ENCODE data around the gene LAMA2. TPM values are rescaled to one million over a fixed set of nuclear protein-coding genes. Genes with fewer than 3 reads are reported as not detected.

LAMA2 gene
- total RNA-seq, 2 donors from 2014 or later = 3.6 to 7.5 TPM

GRCh38 chr6:129183187-129183591, 300.3 kb downstream of the LAMA2 start:
- Histone ChIP-seq H3K4me3 (no peak overlapping the region), H3K4me1 (no peaks in the 10 kb centered on the region), H3K27ac (no peak overlapping the region), H3K9me3 (no peaks in the 10 kb centered on the region), H3K36me3 (no peaks in the 10 kb centered on the region), H3K9ac (ENCODE audit: low read depth in 2 of 2, low read length in 2 of 2) (no peak overlapping the region), H3K27me3 (no peaks in the 10 kb centered on the region)
- DNase-seq = no peak
- TF ChIP-seq, protein P1, sequence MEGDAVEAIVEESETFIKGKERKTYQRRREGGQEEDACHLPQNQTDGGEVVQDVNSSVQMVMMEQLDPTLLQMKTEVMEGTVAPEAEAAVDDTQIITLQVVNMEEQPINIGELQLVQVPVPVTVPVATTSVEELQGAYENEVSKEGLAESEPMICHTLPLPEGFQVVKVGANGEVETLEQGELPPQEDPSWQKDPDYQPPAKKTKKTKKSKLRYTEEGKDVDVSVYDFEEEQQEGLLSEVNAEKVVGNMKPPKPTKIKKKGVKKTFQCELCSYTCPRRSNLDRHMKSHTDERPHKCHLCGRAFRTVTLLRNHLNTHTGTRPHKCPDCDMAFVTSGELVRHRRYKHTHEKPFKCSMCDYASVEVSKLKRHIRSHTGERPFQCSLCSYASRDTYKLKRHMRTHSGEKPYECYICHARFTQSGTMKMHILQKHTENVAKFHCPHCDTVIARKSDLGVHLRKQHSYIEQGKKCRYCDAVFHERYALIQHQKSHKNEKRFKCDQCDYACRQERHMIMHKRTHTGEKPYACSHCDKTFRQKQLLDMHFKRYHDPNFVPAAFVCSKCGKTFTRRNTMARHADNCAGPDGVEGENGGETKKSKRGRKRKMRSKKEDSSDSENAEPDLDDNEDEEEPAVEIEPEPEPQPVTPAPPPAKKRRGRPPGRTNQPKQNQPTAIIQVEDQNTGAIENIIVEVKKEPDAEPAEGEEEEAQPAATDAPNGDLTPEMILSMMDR (IDR thresholded peaks at IDR 0.05) = no peak
- intact Hi-C loops (cut with DNase I) = no loop called here

DNA sequence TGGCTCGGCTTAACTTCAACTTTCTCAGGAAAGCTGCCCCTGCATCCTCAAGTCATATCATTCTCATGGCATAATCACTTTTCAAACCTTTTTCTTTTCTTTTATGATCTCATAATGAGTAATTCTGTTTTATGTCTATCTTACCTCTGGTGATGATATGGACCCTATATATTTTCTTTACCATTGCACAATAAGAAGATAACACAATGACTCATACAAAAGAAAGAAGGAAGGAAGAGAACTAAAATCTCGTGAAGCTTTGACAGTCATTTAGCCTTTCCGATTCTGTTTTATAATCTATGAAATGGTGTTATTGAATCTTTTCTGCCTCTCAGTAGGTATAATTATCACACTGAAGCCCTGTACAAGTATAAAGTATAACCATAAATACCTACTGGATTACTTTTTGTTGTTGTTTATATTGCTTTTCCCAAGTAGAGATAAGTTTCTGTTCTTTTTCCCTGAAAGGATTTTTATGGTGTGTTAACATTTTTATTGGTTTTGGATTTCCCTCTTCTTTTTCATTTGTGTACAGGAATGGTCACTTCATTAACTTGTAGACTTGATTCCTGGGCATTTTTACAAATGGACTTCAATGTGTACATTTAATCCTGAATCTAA, 300.9 kb downstream of the LAMA2 start:
- Histone ChIP-seq H3K27ac (no peak overlapping the region), H3K9me3 (no peaks in the 10 kb centered on the region), H3K4me1 (no peaks in the 10 kb centered on the region), H3K9ac (ENCODE audit: low read depth in 2 of 2, low read length in 2 of 2) (no peak overlapping the region), H3K4me3 (no peak overlapping the region), H3K27me3 (no peaks in the 10 kb centered on the region), H3K36me3 (no peaks in the 10 kb centered on the region)
- TF ChIP-seq, protein P1 (IDR thresholded peaks at IDR 0.05) = no peak
- DNase-seq = no peak
- intact Hi-C loops (cut with DNase I) = no loop called here

DNA sequence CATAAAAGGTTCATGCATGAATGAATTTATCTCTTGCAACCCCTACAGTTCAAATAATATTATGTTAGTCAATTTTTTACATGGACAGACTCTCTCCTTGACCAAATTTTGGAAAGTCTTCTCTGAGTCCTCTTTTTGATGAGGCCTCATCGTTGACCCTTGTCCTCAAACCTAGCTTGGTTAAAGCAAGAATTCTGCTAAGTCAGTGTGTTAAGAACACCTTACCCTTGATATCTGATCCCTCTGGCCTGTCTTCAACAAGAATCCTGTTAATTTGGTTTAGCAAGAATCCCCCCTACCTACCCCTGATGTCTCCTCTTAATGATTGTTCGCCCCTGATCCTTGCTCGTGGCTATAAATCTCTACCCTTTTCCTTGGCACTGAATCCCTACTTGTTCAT, 301.4 kb downstream of the LAMA2 start:
- no peak for DNase-seq
- Histone ChIP-seq H3K36me3 (no peaks in the 10 kb centered on the region), H3K4me3 (no peak overlapping the region), H3K27me3 (no peaks in the 10 kb centered on the region), H3K9ac (ENCODE audit: low read depth in 2 of 2, low read length in 2 of 2) (no peak overlapping the region), H3K4me1 (no peaks in the 10 kb centered on the region), H3K27ac (no peak overlapping the region), H3K9me3 (no peaks in the 10 kb centered on the region)
- intact Hi-C loops (cut with DNase I) = no loop called here
- TF ChIP-seq, protein P1 (IDR thresholded peaks at IDR 0.05) = no peak

DNA sequence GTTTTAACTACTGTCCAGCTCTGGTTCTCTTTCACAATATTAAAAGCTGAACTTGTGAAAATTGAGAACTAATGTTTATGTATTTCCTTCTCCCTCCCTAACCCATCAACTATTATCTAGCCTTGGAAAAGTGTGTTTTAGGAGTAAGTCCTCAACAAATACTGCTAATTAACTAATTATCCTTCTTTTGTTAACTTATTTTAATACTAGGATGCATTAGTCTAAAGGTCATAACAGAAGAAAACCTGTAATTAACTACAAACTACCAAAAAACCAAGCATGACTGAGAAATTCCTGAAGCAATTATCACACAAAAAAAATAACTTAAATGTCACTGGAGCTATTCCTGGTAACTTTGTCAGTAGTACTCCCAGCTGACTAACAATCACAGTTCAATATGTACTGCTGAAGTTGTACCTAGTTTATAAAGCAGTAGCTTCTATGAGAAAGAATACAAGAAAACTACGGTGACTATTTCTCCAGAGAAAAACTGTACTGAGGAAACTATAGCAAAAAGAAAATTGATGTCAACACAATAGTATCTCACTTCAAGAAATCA, 301.9 kb downstream of the LAMA2 start:
- Histone ChIP-seq H3K4me1 (no peaks in the 10 kb centered on the region), H3K9ac (ENCODE audit: low read depth in 2 of 2, low read length in 2 of 2) (no peak overlapping the region), H3K27ac (no peak overlapping the region), H3K27me3 (no peaks in the 10 kb centered on the region), H3K9me3 (no peaks in the 10 kb centered on the region), H3K4me3 (no peak overlapping the region), H3K36me3 (no peaks in the 10 kb centered on the region)
- DNase-seq = no peak
- TF ChIP-seq, protein P1 (IDR thresholded peaks at IDR 0.05) = no peak
- intact Hi-C loops (cut with DNase I) = no loop called here

GRCh38 chr6:129186988-129187387, 304.1 kb downstream of the LAMA2 start:
- Histone ChIP-seq H3K4me1 (no peaks in the 10 kb centered on the region), H3K9ac (ENCODE audit: low read depth in 2 of 2, low read length in 2 of 2) (no peak overlapping the region), H3K36me3 (no peaks in the 10 kb centered on the region), H3K9me3 (no peaks in the 10 kb centered on the region), H3K27me3 (no peaks in the 10 kb centered on the region), H3K27ac (no peak overlapping the region), H3K4me3 (no peak overlapping the region)
- TF ChIP-seq, protein P1 (IDR thresholded peaks at IDR 0.05) = no peak
- intact Hi-C loops (cut with DNase I) = no loop called here
- no peak for DNase-seq

Measured in colonic mucosa (tissue), 4 donors.